GM23248 (cell line): Measurements from ENCODE around the gene KLC1. TPM values are rescaled to one million over a fixed set of nuclear protein-coding genes. Genes with fewer than 3 reads are reported as not detected.

ENCODE experiments used
- DNase-seq: peaks from one replicate; pipeline ENCODE4 v3.0.0-alpha.2; 2015
- H2AFZ ChIP-seq: fragments of 200-600 bp; sonication (generic); 2 replicates; pipeline ENCODE4 v1.6.1; 2016; ENCODE audit warnings: antibody characterized with exemption
- H3F3A ChIP-seq: fragments of 200-600 bp; sonication (generic); 2 replicates; pipeline ENCODE4 v1.6.1; 2016; ENCODE audit warnings: mild to moderate bottlenecking, antibody characterized with exemption, mixed run types; ENCODE audit not compliant: insufficient read depth
- H3K27ac ChIP-seq: fragments of 200-600 bp; sonication (generic); 2 replicates; pipeline ENCODE4 v1.5.1; 2016; ENCODE audit warnings: mild to moderate bottlenecking
- H3K27me3 ChIP-seq: fragments of 200-600 bp; sonication (generic); replicated peaks from 2 replicates; pipeline ENCODE4 v1.6.1; 2016; ENCODE audit warnings: mild to moderate bottlenecking; ENCODE audit not compliant: insufficient read depth
- H3K36me3 ChIP-seq: fragments of 200-600 bp; sonication (generic); 2 replicates; pipeline ENCODE4 v1.6.1; 2016; ENCODE audit warnings: low read depth, mild to moderate bottlenecking
- H3K4me1 ChIP-seq: fragments of 200-600 bp; sonication (generic); 2 replicates; pipeline ENCODE4 v1.6.1; 2016; ENCODE audit warnings: mild to moderate bottlenecking; ENCODE audit not compliant: insufficient read depth
- H3K4me2 ChIP-seq: fragments of 200-600 bp; sonication (generic); one replicate; pipeline ENCODE4 v1.6.1; 2016; ENCODE audit warnings: mild to moderate bottlenecking; ENCODE audit not compliant: unreplicated experiment
- H3K4me3 ChIP-seq: fragments of 200-600 bp; sonication (generic); 2 replicates; pipeline ENCODE4 v1.5.1; 2016; ENCODE audit warnings: mild to moderate bottlenecking
- H3K79me2 ChIP-seq: fragments of 200-600 bp; sonication (generic); 2 replicates; pipeline ENCODE4 v1.6.1; 2016; ENCODE audit warnings: mild to moderate bottlenecking; ENCODE audit not compliant: insufficient read depth
- H3K9ac ChIP-seq: fragments of 200-600 bp; sonication (generic); 2 replicates; pipeline ENCODE4 v1.6.1; 2016; ENCODE audit warnings: mild to moderate bottlenecking
- H3K9me2 ChIP-seq: fragments of 200-600 bp; sonication (generic); 2 replicates; pipeline ENCODE4 v1.6.1; 2016; ENCODE audit warnings: mixed run types, mild to moderate bottlenecking, moderate library complexity; ENCODE audit not compliant: insufficient read depth
- H3K9me3 ChIP-seq: fragments of 200-600 bp; sonication (generic); one replicate; pipeline ENCODE4 v1.6.1; 2017; ENCODE audit warnings: low read depth
- H4K20me1 ChIP-seq: fragments of 200-600 bp; sonication (generic); 2 replicates; pipeline ENCODE4 v1.6.0; 2016; ENCODE audit not compliant: insufficient read depth
- EZH2 ChIP-seq: fragments of 200-600 bp; sonication (generic); IDR thresholded peaks from 2 replicates; pipeline ENCODE4 v1.6.1; 2018; ENCODE audit warnings: antibody characterized with exemption, mild to moderate bottlenecking; ENCODE audit not compliant: insufficient read depth, poor library complexity, severe bottlenecking
- EZH2phosphoT487 ChIP-seq: fragments of 200-600 bp; sonication (generic); IDR thresholded peaks from 2 replicates; pipeline ENCODE4 v1.6.1; 2018; ENCODE audit warnings: antibody characterized with exemption, moderate library complexity, mild to moderate bottlenecking, low read depth; ENCODE audit not compliant: insufficient read depth
- WGBS, 2 experiments: methylation state at CpG; one replicate each; pipeline ENCODE4 v1.1.6; 2015 to 2017; ENCODE audit warnings: low lambda C conversion rate in 2 of 2, low coverage in 1 of 2; ENCODE audit errors: missing lambda C conversion rate in 2 of 2; 5-methylcytosine and 5-hydroxymethylcytosine counted together
- in situ Hi-C: fragments of 300-500 bp; cut with MboI; formaldehyde crosslinking; loops from 2 replicates; pipeline ENCODE4 v1.15.0; 2020
- polyA plus RNA-seq: library from polyadenylated mRNA; unstranded; fragments of >200 nt; fragmentation: Nextera tagmentation; extraction: Ambion mirVana; gene quantifications from 2 replicates; pipeline ENCODE4 v1.2.1, GENCODE V29; 2016
- total RNA-seq: library from RNA; depleted of rRNA; stranded (reverse); fragments of >200 nt; shearing (Covaris generic); gene quantifications from 2 replicates; pipeline ENCODE4 v1.2.3, GENCODE V29; 2014

The KLC1 gene
- total and polyA plus RNA-seq, 2 experiments from 2014 or later = 184 to 410 TPM

- Histone ChIP-seq H3K9me3 (no peaks in the 10 kb centered on the region), H3F3A (peaks cover 71% of the 10 kb centered on the region), H3K36me3 (peaks cover 62% of the 10 kb centered on the region), H3K27ac (peak overlapping the region; percentile 94), H3K4me1 (peaks cover 27% of the 10 kb centered on the region), H3K79me2 (peaks cover 87% of the 10 kb centered on the region), H3K4me2 (peak overlapping the region; percentile 53), H4K20me1 (no peaks in the 10 kb centered on the region), H3K9ac (peak overlapping the region; percentile 71), H3K27me3 (no peaks in the 10 kb centered on the region), H3K9me2 (no peaks in the 10 kb centered on the region), H2AFZ (no peak overlapping the region), H3K4me3 (no peak overlapping the region)
- TF ChIP-seq EZH2phosphoT487 (no peak), EZH2 (no peak)
- 94 to 96% methylated on average over 13 of the region's 13 CpGs for WGBS, 2 experiments
- DNase-seq = no peak
- in situ Hi-C loops = no loop called here
Observed at GRCh38 chr14:103663506-103663905, 34.5 kb downstream of the KLC1 start.

- Histone ChIP-seq H3K27me3 (no peaks in the 10 kb centered on the region), H3K9me2 (no peaks in the 10 kb centered on the region), H3K4me1 (peaks cover 27% of the 10 kb centered on the region), H3K9me3 (no peaks in the 10 kb centered on the region), H3K36me3 (peaks cover 61% of the 10 kb centered on the region), H3K27ac (peak overlapping the region; percentile 1; the same call in 1 of the 2 replicates), H3K79me2 (peaks cover 87% of the 10 kb centered on the region), H3K4me2 (no peak overlapping the region), H3F3A (peaks cover 82% of the 10 kb centered on the region), H4K20me1 (no peaks in the 10 kb centered on the region), H3K9ac (no peak overlapping the region), H3K4me3 (no peak overlapping the region), H2AFZ (no peak overlapping the region)
- WGBS, 2 experiments = 76 to 80% methylated on average over 4 of the region's 4 CpGs
- no peak for DNase-seq
- in situ Hi-C loops = no loop called here
- no peak for TF ChIP-seq EZH2phosphoT487
- TF ChIP-seq EZH2 = no peak
Observed at GRCh38 chr14:103667671-103668070, 38.7 kb downstream of the KLC1 start.

GRCh38 chr14:103668117-103668516 lies 39.1 kb downstream of the KLC1 start:
- in situ Hi-C loops = no loop called here
- Histone ChIP-seq H3K27me3 (no peaks in the 10 kb centered on the region), H3K4me3 (no peak overlapping the region), H3K27ac (peak overlapping the region; percentile 1; the same call in 1 of the 2 replicates), H2AFZ (no peak overlapping the region), H3K4me1 (peaks cover 26% of the 10 kb centered on the region), H4K20me1 (no peaks in the 10 kb centered on the region), H3F3A (peaks cover 81% of the 10 kb centered on the region), H3K9me2 (no peaks in the 10 kb centered on the region), H3K4me2 (no peak overlapping the region), H3K9me3 (no peaks in the 10 kb centered on the region), H3K36me3 (peaks cover 63% of the 10 kb centered on the region), H3K79me2 (peaks cover 87% of the 10 kb centered on the region), H3K9ac (no peak overlapping the region)
- TF ChIP-seq EZH2phosphoT487 (no peak), EZH2 (no peak)
- WGBS, 2 experiments = 95 to 100% methylated on average over 3 of the region's 3 CpGs
- no peak for DNase-seq

- WGBS, 2 experiments = 98% methylated on average over 2 of the region's 2 CpGs
- no peak overlapping the region for H3K4me2 ChIP-seq
- H3K9me3 ChIP-seq = no peaks in the 10 kb centered on the region
- H3F3A ChIP-seq = peaks cover 70% of the 10 kb centered on the region
- H3K27ac ChIP-seq = no peak overlapping the region
- no peaks in the 10 kb centered on the region for H3K27me3 ChIP-seq
- peaks cover 72% of the 10 kb centered on the region for H3K36me3 ChIP-seq
- peaks cover 94% of the 10 kb centered on the region for H3K79me2 ChIP-seq
- no peak overlapping the region for H3K9ac ChIP-seq
- DNase-seq = no peak
- in situ Hi-C loops = no loop called here
- H3K4me1 ChIP-seq = peaks cover 14% of the 10 kb centered on the region
- no peaks in the 10 kb centered on the region for H3K9me2 ChIP-seq
- no peak for TF ChIP-seq EZH2
- TF ChIP-seq EZH2phosphoT487 = no peak
- no peaks in the 10 kb centered on the region for H4K20me1 ChIP-seq
- H2AFZ ChIP-seq = no peak overlapping the region
- no peak overlapping the region for H3K4me3 ChIP-seq
Observed at GRCh38 chr14:103669370-103669769, 40.4 kb downstream of the KLC1 start.

GRCh38 chr14:103671911-103672310 lies 42.9 kb downstream of the KLC1 start:
- no peak overlapping the region for H3K4me3 ChIP-seq
- no peak overlapping the region for H3K27ac ChIP-seq
- in situ Hi-C loops = no loop called here
- no peak overlapping the region for H2AFZ ChIP-seq
- no peak overlapping the region for H3K9ac ChIP-seq
- H3F3A ChIP-seq = peaks cover 56% of the 10 kb centered on the region
- DNase-seq = no peak
- H4K20me1 ChIP-seq = no peaks in the 10 kb centered on the region
- no peaks in the 10 kb centered on the region for H3K4me1 ChIP-seq
- 84 to 94% methylated on average over 4 of the region's 4 CpGs for WGBS, 2 experiments
- H3K79me2 ChIP-seq = peaks cover 100% of the 10 kb centered on the region
- H3K9me3 ChIP-seq = no peaks in the 10 kb centered on the region
- H3K36me3 ChIP-seq = peaks cover 87% of the 10 kb centered on the region
- no peaks in the 10 kb centered on the region for H3K27me3 ChIP-seq
- no peaks in the 10 kb centered on the region for H3K9me2 ChIP-seq
- H3K4me2 ChIP-seq = no peak overlapping the region
- no peak for TF ChIP-seq EZH2
- TF ChIP-seq EZH2phosphoT487 = no peak
